Breast epithelium (tissue), 3 donors: ENCODE measurements around the gene ADPRS.

Experiments used
- CTCF ChIP-seq, 3 donors: fragments of 450-650 bp; IDR thresholded peaks; one replicate each; pipeline ENCODE4 v1.5.1; 2016 to 2017; ENCODE audit warnings: antibody characterized with exemption in 3 of 3, mild to moderate bottlenecking in 3 of 3, moderate library complexity in 3 of 3
- POLR2A ChIP-seq: fragments of 450-650 bp; IDR thresholded peaks from one replicate; pipeline ENCODE4 v1.6.1; 2016; ENCODE audit warnings: antibody characterized with exemption, mild to moderate bottlenecking, moderate library complexity
- POLR2AphosphoS5 ChIP-seq, 3 donors: sonication (generic); formaldehyde crosslinking; IDR thresholded peaks; one replicate each; pipeline ENCODE4 v1.6.1; 2017; ENCODE audit warnings: antibody characterized with exemption in 3 of 3

- TF ChIP-seq CTCF (IDR thresholded peaks at IDR 0.05) (no peak), POLR2AphosphoS5 (IDR thresholded peaks at IDR 0.05) (no peak), POLR2A (no peak)
Measured at GRCh38 chr1:36143424-36143823, 54.7 kb downstream of the ADPRS start.
